Kidney glomerular epithelial cell (primary cell): ENCODE measurements around the gene IGSF9B.

Source experiments
- DNase-seq: peaks from one replicate; lab custom pipeline; 2025; lab: John Stamatoyannopoulos, UW

The IGSF9B gene

GRCh38 chr11:133955945-133956421, 785 bp downstream of the IGSF9B start:
- no peak for DNase-seq

- DNase-seq: peak; percentile 10
Measured at GRCh38 chr11:133955081-133955891, 1.5 kb downstream of the IGSF9B start.

- no peak for DNase-seq
Measured at GRCh38 chr11:133953999-133954398, 2.8 kb downstream of the IGSF9B start.

- peak; percentile 6 for DNase-seq
Measured at GRCh38 chr11:133953547-133953946, 3.2 kb downstream of the IGSF9B start.

- no peak for DNase-seq
Measured at GRCh38 chr11:133952199-133953190, 4.3 kb downstream of the IGSF9B start.

- peak; percentile 50 for DNase-seq
Measured at GRCh38 chr11:133951327-133952198, 5.2 kb downstream of the IGSF9B start.

- peak; percentile 21 for DNase-seq
Measured at GRCh38 chr11:133950874-133951326, 5.9 kb downstream of the IGSF9B start.

GRCh38 chr11:133950421-133950820, 6.3 kb downstream of the IGSF9B start:
- no peak for DNase-seq

GRCh38 chr11:133949129-133949528, 7.6 kb downstream of the IGSF9B start:
- DNase-seq: no peak

GRCh38 chr11:133948711-133949110, 8.1 kb downstream of the IGSF9B start:
- no peak for DNase-seq

- DNase-seq: peak; percentile 58
Measured at GRCh38 chr11:133947321-133947756, 9.4 kb downstream of the IGSF9B start.

- no peak for DNase-seq
Measured at GRCh38 chr11:133946541-133947318, 10.0 kb downstream of the IGSF9B start.

GRCh38 chr11:133946051-133946450, 10.7 kb downstream of the IGSF9B start:
- DNase-seq: no peak

GRCh38 chr11:133945087-133945974, 11.4 kb downstream of the IGSF9B start:
- DNase-seq: no peak

- no peak for DNase-seq
Measured at GRCh38 chr11:133943950-133944698, 12.6 kb downstream of the IGSF9B start.

GRCh38 chr11:133942577-133942976, 14.2 kb downstream of the IGSF9B start:
- no peak for DNase-seq

- no peak for DNase-seq
Measured at GRCh38 chr11:133941546-133941945, 15.2 kb downstream of the IGSF9B start.

- DNase-seq: no peak
Measured at GRCh38 chr11:133940034-133940433, 16.7 kb downstream of the IGSF9B start.

- no peak for DNase-seq
Measured at GRCh38 chr11:133939558-133939957, 17.2 kb downstream of the IGSF9B start.
